GM10266 (cell line): ENCODE data around the gene ATP10A.
"Not testable (repeated sequence)": the region's sequence is repeated elsewhere in the genome, so short reads cannot be mapped to it uniquely, and the experiment has no call there.

ENCODE experiments used
- DNase-seq: peaks from one replicate; pipeline ENCODE4 v3.0.0; 2012; ENCODE audit errors: extremely low spot score
- TF ChIP-seq, protein P1 (sequence below): IDR thresholded peaks from 2 replicates; pipeline ENCODE4 v1.5.1; 2012; ENCODE audit warnings: mild to moderate bottlenecking, low read depth; ENCODE audit not compliant: control insufficient read depth, insufficient read depth; ENCODE audit errors: missing control alignments

The ATP10A gene

DNA sequence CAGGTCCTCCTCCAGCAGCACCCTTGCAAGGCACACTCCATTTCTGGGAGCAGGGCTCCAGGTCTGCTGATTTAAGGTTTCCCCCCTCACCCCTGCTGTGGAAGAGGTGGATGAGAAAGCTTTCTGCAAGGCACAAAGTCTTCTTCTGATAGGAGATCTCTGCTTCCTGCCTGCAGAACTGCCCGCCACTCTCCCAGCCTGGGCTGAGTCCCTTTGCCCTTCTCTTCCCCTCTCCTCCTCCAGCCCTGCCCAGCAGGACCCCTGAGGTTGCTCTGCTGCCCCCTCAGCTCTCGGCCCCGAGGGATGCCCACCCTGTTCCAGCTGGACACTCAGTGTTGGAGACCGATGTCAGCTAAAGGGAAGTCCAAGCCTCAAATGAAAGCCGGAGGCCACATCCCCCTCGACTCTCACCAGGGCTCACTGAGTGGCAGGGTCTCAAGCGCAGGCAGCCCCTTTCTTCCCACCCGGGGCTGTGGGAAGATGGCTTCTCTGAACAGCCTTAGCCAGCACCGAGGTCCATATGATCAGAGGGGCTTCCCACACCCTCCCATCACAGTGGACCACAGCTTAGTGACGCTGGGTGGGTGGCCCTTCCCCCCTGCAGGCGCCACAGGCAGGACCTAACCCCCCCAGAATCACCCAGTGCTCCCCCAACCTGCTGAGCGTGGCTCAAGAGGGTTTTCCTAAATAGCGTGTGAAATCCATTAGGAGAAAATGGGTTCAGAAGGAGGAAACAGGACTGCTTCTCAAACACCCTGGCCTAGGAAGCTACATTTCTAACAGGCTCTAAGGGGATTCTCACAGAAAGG is 4.0 kb downstream of the ATP10A start:
- DNase-seq, result no peak
- TF ChIP-seq, protein P1, sequence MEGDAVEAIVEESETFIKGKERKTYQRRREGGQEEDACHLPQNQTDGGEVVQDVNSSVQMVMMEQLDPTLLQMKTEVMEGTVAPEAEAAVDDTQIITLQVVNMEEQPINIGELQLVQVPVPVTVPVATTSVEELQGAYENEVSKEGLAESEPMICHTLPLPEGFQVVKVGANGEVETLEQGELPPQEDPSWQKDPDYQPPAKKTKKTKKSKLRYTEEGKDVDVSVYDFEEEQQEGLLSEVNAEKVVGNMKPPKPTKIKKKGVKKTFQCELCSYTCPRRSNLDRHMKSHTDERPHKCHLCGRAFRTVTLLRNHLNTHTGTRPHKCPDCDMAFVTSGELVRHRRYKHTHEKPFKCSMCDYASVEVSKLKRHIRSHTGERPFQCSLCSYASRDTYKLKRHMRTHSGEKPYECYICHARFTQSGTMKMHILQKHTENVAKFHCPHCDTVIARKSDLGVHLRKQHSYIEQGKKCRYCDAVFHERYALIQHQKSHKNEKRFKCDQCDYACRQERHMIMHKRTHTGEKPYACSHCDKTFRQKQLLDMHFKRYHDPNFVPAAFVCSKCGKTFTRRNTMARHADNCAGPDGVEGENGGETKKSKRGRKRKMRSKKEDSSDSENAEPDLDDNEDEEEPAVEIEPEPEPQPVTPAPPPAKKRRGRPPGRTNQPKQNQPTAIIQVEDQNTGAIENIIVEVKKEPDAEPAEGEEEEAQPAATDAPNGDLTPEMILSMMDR, result no peak

DNA sequence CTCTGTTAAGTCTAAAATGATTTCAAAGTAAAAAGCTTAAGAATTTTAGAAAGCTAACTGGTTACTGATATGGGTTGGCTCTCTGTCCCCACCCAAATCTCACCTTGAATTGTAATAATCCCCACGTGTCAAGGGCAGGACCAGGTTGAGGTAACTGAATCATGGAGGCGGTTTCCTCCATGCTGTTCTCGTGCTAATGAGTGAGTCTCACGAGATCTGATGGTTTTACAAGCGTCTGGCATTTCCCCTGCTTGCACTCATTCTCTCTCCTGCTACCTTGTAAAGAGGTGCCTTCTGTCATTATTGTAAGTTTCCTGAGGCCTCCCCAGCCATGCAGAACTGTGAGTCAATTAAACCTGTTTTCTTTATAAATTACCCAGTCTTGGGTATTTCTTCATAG is 7.1 kb downstream of the ATP10A start:
- not testable (repeated sequence) for DNase-seq

DNA sequence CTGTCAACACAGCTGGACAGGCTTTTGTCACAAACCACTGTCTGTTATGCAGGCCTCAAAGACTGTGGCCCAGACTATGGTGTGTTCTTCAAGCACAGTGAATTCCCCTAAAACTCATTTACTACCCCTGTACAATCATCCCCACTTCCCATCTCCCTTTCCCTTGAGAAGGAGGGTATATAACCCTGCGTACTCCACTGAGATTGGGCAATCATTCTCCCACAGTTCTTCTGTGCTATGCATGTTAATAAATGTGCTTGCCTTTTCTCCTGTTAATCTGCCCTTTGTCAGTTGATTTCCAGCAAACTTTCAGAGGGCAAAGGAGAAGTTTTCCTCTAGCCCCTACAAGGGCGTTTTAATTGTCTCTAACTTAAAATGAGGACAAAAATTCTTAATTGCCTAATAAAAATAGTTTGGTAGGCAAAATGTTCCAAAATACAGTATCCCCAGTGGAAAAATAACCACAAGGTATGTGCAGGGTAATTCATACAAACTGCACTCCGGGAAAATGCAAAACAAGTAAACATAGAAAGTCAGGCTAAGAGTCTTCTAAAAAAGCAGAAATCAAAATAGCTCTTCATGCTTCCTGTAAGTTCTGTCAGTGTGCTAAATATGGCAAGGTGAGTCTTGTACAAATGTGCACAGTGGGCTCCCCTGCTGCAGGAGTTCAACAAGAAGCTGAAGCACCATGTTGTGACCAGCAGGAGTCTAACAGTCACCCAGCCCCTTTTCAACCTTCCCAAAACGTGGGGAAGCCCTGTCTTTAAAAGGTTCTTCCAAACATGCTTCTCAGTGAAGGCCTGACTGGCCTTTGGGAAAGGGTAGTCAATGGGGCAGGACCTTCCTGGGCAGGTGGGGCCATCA is 10.2 kb downstream of the ATP10A start:
- TF ChIP-seq, protein P1, result no peak
- no peak for DNase-seq

DNA sequence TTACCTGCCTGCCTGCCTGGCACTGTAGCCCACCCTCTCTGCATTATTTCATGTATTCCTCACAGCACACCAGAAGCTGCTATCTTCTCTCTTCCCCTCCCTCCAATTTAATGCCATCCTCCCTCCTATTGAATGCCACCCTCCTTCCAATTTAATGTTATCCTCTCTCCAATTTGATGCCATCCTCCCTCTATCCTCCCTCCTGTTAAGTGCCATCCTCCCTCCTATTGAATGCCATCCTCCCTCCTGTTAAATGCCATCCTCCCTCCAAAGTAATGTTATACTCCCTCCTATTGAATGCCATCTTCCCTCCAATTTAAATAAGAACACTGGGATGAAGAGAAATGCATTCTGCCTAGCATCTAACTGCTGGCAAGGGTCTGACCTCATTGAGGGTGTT is 11.1 kb downstream of the ATP10A start:
- DNase-seq, result no peak
- TF ChIP-seq, protein P1, result no peak

DNA sequence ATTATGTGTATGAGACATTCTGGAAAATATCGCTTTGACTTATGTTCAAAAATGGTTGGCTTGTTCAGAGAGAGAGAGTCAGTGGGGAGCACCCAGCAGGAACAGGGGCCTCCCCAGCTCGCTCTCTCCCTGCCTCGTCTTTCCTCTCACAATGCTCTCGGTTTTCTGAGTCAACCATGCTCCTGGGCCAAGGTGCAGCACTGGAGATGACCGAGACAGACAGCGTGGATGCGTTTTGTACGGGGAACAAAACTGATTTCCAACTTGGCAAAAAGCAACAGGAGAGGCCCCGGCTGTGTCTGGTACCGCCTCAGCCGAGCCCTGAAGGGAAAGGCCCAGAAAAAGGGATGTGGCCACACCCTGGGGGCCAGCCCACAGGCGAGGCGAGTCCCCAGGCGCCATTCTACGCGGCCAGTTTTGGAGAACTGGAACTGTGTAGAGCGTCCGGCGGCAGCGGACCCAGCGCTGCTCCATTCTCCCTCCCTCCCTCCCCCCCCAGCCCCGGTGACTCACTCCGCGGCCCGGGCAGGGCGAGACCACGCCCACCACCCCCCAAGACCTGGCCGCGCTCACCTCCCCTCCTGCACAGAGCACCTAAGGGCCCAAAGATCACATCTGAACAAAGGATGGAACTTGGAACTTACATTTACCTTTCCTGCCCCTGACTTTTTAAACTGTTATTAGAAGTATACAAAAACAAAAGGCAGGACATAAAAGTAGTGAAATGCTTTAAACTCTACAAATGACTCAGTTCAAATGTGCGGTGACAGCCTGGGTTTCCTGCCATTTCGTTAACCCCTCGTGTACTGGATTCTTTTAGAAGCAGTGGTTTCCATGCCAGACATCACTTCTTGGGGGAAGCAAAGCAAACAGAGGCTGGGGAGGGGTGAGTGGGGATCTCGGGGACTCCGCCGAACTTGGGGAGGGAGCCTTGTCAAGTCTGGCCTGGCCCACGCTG is 12.7 kb downstream of the ATP10A start:
- TF ChIP-seq, protein P1, result no peak
- no peak for DNase-seq

DNA sequence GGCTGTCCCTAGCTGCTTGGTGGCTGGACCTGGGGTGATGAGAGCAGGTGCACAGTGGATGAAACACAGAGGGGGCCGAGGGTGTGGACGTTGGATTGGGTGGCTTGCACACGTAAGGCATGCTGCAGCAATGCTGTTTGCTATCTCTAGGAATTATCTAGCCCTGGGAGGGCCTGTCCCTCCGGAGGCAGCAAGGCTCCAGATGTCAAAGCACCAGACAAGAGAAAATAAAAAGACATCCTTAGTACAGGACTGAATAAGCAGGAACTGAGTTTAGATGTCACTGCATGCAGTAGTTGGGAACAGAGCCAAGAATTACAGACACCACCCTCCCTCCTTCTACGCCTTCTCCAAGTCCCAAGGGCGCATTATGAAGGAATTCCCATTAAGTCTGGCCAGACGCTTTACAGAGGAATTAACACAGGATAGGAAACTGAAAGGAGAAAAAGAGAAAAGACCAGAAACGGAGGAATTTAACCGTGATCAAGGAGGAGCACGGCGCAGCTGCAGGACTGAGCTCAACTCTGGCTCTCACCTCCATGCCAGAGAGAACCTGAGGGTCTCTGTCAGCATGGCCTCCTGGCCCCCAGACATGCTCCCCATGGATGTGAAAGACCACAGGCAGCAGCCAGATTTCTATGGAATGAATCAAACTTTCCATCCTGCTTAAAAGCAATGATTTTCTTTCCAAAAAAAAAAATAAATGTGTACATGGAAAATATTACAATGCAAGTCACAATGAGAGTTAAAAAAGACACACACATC is 13.8 kb downstream of the ATP10A start:
- no peak for DNase-seq
- TF ChIP-seq, protein P1, result no peak

DNA sequence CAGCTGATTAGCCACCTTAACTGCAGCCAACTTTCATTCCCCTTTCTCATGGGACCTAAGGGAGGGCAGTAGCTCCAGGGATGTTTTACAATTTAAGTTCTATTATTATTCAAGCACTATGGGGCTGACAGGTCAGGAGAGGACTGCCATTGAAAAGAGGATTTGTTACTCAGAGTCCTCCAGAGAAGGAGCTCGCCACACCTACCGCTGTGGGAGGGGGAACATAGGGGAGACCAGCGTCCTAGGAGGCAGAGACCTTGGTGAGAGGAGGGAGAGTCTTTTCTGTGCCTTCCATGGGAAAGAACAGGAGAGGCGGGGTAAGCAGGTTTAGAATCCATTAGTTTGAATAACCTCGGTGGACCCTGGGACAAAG is 14.4 kb downstream of the ATP10A start:
- TF ChIP-seq, protein P1, result no peak
- no peak for DNase-seq
